HG02938 (cell line): ENCODE data around the gene ACVR1B.

Experiments
- ATAC-seq: cut with Tn5 transposase; IDR thresholded peaks from one replicate; pipeline ENCODE4 v1.9.1; 2021; ENCODE audit warnings: mild to moderate bottlenecking, moderate library complexity; ENCODE audit not compliant: unreplicated experiment

The ACVR1B gene

GRCh38 chr12:51951199-51951842 is at the start of gene ACVR1B:
Gene ACVR1B (plus strand): TSS chr12:51951699. CDS start chr12:51951744, 45 bp downstream.
- ATAC-seq = peak; percentile 85

- ATAC-seq = no peak
Measured at GRCh38 chr12:51901881-51902280, 49.6 kb upstream of the ACVR1B start.

- no peak for ATAC-seq
Measured at GRCh38 chr12:51904951-51905470, 46.5 kb upstream of the ACVR1B start.

GRCh38 chr12:51905471-51906429 is 45.7 kb upstream of the ACVR1B start:
- ATAC-seq = no peak

- ATAC-seq = no peak
Measured at GRCh38 chr12:51906430-51907082, 44.9 kb upstream of the ACVR1B start.

- ATAC-seq = no peak
Measured at GRCh38 chr12:51907083-51907855, 44.2 kb upstream of the ACVR1B start, which contains the start of gene ACVRL1. Gene ACVRL1 (plus strand): TSS chr12:51907504. CDS start chr12:51912475, 4,971 bp downstream.

GRCh38 chr12:51907856-51908425 is 43.6 kb upstream of the ACVR1B start:
- ATAC-seq = no peak

- no peak for ATAC-seq
Measured at GRCh38 chr12:51908876-51909592, 42.5 kb upstream of the ACVR1B start.

GRCh38 chr12:51910168-51910567 is 41.3 kb upstream of the ACVR1B start:
- ATAC-seq = no peak

GRCh38 chr12:51910691-51911090 is 40.8 kb upstream of the ACVR1B start:
- no peak for ATAC-seq

GRCh38 chr12:51911307-51911706 is 40.2 kb upstream of the ACVR1B start:
- no peak for ATAC-seq

GRCh38 chr12:51911788-51912711 is 39.4 kb upstream of the ACVR1B start:
- ATAC-seq = no peak

GRCh38 chr12:51913071-51914033 is 38.1 kb upstream of the ACVR1B start:
- no peak for ATAC-seq

- no peak for ATAC-seq
Measured at GRCh38 chr12:51914034-51914923, 37.2 kb upstream of the ACVR1B start.

GRCh38 chr12:51915003-51915625 is 36.4 kb upstream of the ACVR1B start:
- ATAC-seq = no peak

- ATAC-seq = no peak
Measured at GRCh38 chr12:51915951-51916350, 35.5 kb upstream of the ACVR1B start.
